HCT116 (cell line): ENCODE data around the gene DPEP3. TPM values are rescaled to one million over a fixed set of nuclear protein-coding genes. Genes with fewer than 3 reads are reported as not detected.

Source experiments
- ATAC-seq: fragments of 200-7000 bp; cut with Tn5 transposase; 2 replicates; pipeline ENCODE4 v1.9.1; 2020; ENCODE audit warnings: mild to moderate bottlenecking, moderate library complexity
- BruUV-seq: library from RNA; stranded (reverse); fragments of 400-500 nt; replicated peaks from 2 replicates; lab custom pipeline; 2021; lab: Mats Ljungman, UMichigan
- CTCF ChIA-PET: fragments of 300-600 bp; sonication (Branson Sonifier 250); formaldehyde crosslinking; loops from one replicate; lab custom pipeline; 2021; ENCODE audit warnings: antibody characterized with exemption; lab: Charles Lee
- POLR2A ChIA-PET: fragments of 300-600, 350-600 bp; sonication (Branson Sonifier 250); formaldehyde crosslinking; loops from one replicate; lab custom pipeline; 2021; ENCODE audit warnings: antibody characterized with exemption; lab: Charles Lee
- RAD21 ChIA-PET, 2 experiments: fragments of 300-600 bp; sonication (Branson Sonifier 250); formaldehyde crosslinking; loops; one replicate each; lab custom pipeline; 2023; ENCODE audit warnings: low total read pairs in 2 of 2; ENCODE audit not compliant: uncharacterized antibody in 2 of 2, unreplicated experiment in 2 of 2, low non-redundant PET in 1 of 2; lab: Charles Lee
- DNase-seq: peaks from one replicate; pipeline ENCODE4 v3.0.0-alpha.2; 2010; ENCODE audit warnings: low read depth, low spot score
- H2AFZ ChIP-seq: fragments of 200-600 bp; shearing (Covaris generic), sonication (generic); 2 replicates; pipeline ENCODE4 v1.6.1; 2017; ENCODE audit warnings: low read depth, mixed run types, mixed read lengths, antibody characterized with exemption, low read length; ENCODE audit not compliant: poor library complexity, severe bottlenecking
- H3K27ac ChIP-seq: 2 replicates; pipeline ENCODE4 v1.5.1; 2012; ENCODE audit warnings: low read depth, low read length
- H3K27me3 ChIP-seq: fragments of 200-600 bp; sonication (generic); 2 replicates; pipeline ENCODE4 v1.6.1; 2016; ENCODE audit warnings: mixed run types, low read length, mixed read lengths; ENCODE audit not compliant: insufficient read depth
- H3K36me3 ChIP-seq, 2 experiments: fragments of 200-500 bp in 1 of 2; fragments of 200-600 bp in 1 of 2; sonication (Bioruptor generic) in 1 of 2; sonication (generic) in 1 of 2; 2 replicates each; pipeline versions ENCODE4 v1.5.1 to v1.6.1; 2014 to 2016; ENCODE audit warnings: low read length in 2 of 2, inconsistent platforms in 1 of 2, mixed read lengths in 1 of 2, mixed run types in 1 of 2; ENCODE audit not compliant: insufficient read depth in 2 of 2, control insufficient read depth in 1 of 2
- H3K4me1 ChIP-seq, 2 experiments: fragments of 200-600 bp in 1 of 2; sonication (generic) in 1 of 2; 2 replicates each; pipeline versions ENCODE4 v1.5.1 to v1.6.1; 2012 to 2017; ENCODE audit warnings: low read length in 2 of 2, inconsistent platforms in 1 of 2, mild to moderate bottlenecking in 1 of 2, mixed read lengths in 1 of 2, mixed run types in 1 of 2, moderate library complexity in 1 of 2; ENCODE audit not compliant: insufficient read depth in 2 of 2, control insufficient read depth in 1 of 2
- H3K4me2 ChIP-seq: fragments of 200-600 bp; sonication (generic); 2 replicates; pipeline ENCODE4 v1.6.1; 2017; ENCODE audit warnings: mixed run types, low read length, mixed read lengths
- H3K4me3 ChIP-seq, 2 experiments: fragments of 200-600 bp in 1 of 2; sonication (generic) in 1 of 2; replicated peaks in 1 of 2; 2 replicates each; pipeline ENCODE4 v1.5.1; 2011 to 2016; ENCODE audit warnings: low read length in 2 of 2, control low read depth in 1 of 2, low read depth in 1 of 2, mild to moderate bottlenecking in 1 of 2, mixed read lengths in 1 of 2, mixed run types in 1 of 2
- H3K79me2 ChIP-seq: fragments of 200-600 bp; sonication (generic); 2 replicates; pipeline ENCODE4 v1.6.1; 2017; ENCODE audit warnings: mild to moderate bottlenecking, mixed run types, low read length, moderate library complexity, mixed read lengths; ENCODE audit not compliant: insufficient read depth
- H3K9ac ChIP-seq: fragments of 200-600 bp; sonication (generic); 2 replicates; pipeline ENCODE4 v1.6.1; 2016; ENCODE audit warnings: low read length, mixed read lengths
- H3K9me2 ChIP-seq: fragments of 200-600 bp; sonication (generic), shearing (Covaris generic); 2 replicates; pipeline ENCODE4 v1.6.1; 2017; ENCODE audit warnings: mixed run types, mild to moderate bottlenecking, moderate library complexity; ENCODE audit not compliant: insufficient read depth
- H3K9me3 ChIP-seq, 2 experiments: fragments of 200-500 bp in 1 of 2; fragments of 200-600 bp in 1 of 2; sonication (Bioruptor generic) in 1 of 2; sonication (generic) in 1 of 2; 2 replicates each; pipeline ENCODE4 v1.6.1; 2014 to 2017; ENCODE audit warnings: low read length in 2 of 2, mixed read lengths in 2 of 2, inconsistent platforms in 1 of 2, low read depth in 1 of 2, mild to moderate bottlenecking in 1 of 2, mixed run types in 1 of 2, moderate library complexity in 1 of 2; ENCODE audit not compliant: control insufficient read depth in 1 of 2, insufficient read depth in 1 of 2
- H4K20me1 ChIP-seq: fragments of 200-600 bp; sonication (generic), shearing (Covaris generic); 2 replicates; pipeline ENCODE4 v1.6.1; 2017; ENCODE audit warnings: mixed run types, mild to moderate bottlenecking, moderate library complexity; ENCODE audit not compliant: insufficient read depth
- CBX3 ChIP-seq: IDR thresholded peaks from 2 replicates; pipeline ENCODE4 v1.6.1; 2012; ENCODE audit warnings: low read depth
- CEBPB ChIP-seq: IDR thresholded peaks from 2 replicates; pipeline ENCODE4 v1.6.1; 2012; ENCODE audit warnings: low read depth
- EGR1 ChIP-seq: IDR thresholded peaks from 2 replicates; pipeline ENCODE4 v1.6.1; 2012; ENCODE audit warnings: low read depth
- ELF1 ChIP-seq: IDR thresholded peaks from 2 replicates; pipeline ENCODE4 v1.6.1; 2012; ENCODE audit warnings: low read depth, borderline replicate concordance
- EZH2 ChIP-seq: fragments of 200-600 bp; sonication (generic); IDR thresholded peaks from 2 replicates; pipeline ENCODE4 v1.6.1; 2017; ENCODE audit warnings: antibody characterized with exemption, mixed run types
- EZH2phosphoT487 ChIP-seq: fragments of 200-600 bp; IDR thresholded peaks from 2 replicates; pipeline ENCODE4 v1.6.1; 2018; ENCODE audit warnings: antibody characterized with exemption, borderline replicate concordance
- FOSL1 ChIP-seq: IDR thresholded peaks from 2 replicates; pipeline ENCODE4 v1.6.1; 2012; ENCODE audit warnings: low read depth
- POLR2A ChIP-seq: IDR thresholded peaks from 2 replicates; pipeline ENCODE4 v1.7.0; 2011; ENCODE audit warnings: borderline replicate concordance; ENCODE audit not compliant: insufficient read depth, insufficient read length; ENCODE audit errors: extremely low read depth
- POLR2AphosphoS5 ChIP-seq: IDR thresholded peaks from 2 replicates; pipeline ENCODE4 v1.6.1; 2011; ENCODE audit warnings: mild to moderate bottlenecking, low read depth, low read length, moderate library complexity
- RAD21 ChIP-seq: IDR thresholded peaks from 2 replicates; pipeline ENCODE4 v1.6.1; 2012; ENCODE audit warnings: low read depth, mild to moderate bottlenecking
- TCF7L2 ChIP-seq: IDR thresholded peaks from 2 replicates; pipeline ENCODE4 v1.7.0; 2011; ENCODE audit warnings: borderline replicate concordance, inconsistent platforms; ENCODE audit not compliant: insufficient read depth, insufficient read length; ENCODE audit errors: extremely low read depth
- ZNF274 ChIP-seq: fragments of 200-500 bp; sonication (Bioruptor generic); IDR thresholded peaks from 2 replicates; pipeline ENCODE4 v1.6.1; 2014; ENCODE audit warnings: mild to moderate bottlenecking, low read depth, low read length, inconsistent platforms
- intact Hi-C: fragments of 100-400 bp; cut with micrococcal nuclease; formaldehyde crosslinking; loops from 2 replicates; pipeline ENCODE4 v1.10.0; 2022
- total RNA-seq: library from RNA; stranded (reverse); gene quantifications from one replicate; pipeline ENCODE4 v1.2.1, GENCODE V29; 2021; ENCODE audit not compliant: unreplicated experiment
- TF ChIP-seq, protein P1 (sequence below): IDR thresholded peaks from 2 replicates; pipeline ENCODE4 v1.6.1; 2011; ENCODE audit warnings: mild to moderate bottlenecking, low read length, moderate library complexity; ENCODE audit not compliant: insufficient replicate concordance; ENCODE audit errors: extremely low read depth

DPEP3 gene
- total RNA-seq, 1 experiment from 2014 or later, result not detected

DNA sequence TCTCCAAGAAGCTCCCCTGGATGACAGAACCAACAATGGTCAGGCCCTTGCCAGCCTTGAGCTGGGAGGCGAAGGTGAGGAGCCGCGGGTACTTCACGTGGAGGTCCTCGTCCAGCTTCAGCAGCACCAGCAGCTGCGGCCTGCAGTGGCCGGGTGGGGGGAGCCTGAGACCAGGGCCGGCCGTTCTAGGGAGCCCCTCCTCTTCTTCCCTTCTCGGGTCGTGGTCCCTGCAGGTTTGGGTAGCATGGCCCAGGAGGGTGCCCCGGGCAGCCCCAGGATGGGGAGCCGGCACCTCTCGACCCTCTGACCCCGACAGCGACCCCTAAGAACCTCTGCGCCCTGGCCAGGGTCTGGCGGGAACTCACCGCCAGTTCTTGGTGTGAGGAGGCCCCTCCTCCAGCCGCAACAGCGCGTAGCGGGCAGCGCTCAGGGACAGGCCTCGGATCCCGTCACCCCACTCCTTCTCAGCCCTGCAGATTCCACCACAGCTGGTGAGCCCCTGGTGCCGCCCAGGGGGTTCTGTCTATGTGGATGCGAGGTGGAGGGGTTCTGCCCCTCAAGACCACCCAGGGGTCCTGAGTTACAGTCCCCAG lies 33.2 kb downstream of the DPEP3 start:
- Histone ChIP-seq H2AFZ (no peak overlapping the region), H3K4me2 (no peak overlapping the region), H3K9me3 (no peaks in the 10 kb centered on the region), H3K36me3 (peaks cover 4 to 17% of the 10 kb centered on the region in 2 experiments; a peak in 2 of 4 replicates), H3K9me2 (no peaks in the 10 kb centered on the region), H3K9ac (no peak overlapping the region), H3K79me2 (no peaks in the 10 kb centered on the region), H4K20me1 (no peaks in the 10 kb centered on the region), H3K4me3 (no peak overlapping the region), H3K4me1 (peaks cover 0 to 2% of the 10 kb centered on the region in 2 experiments; a peak in 1 of 4 replicates)
- ATAC-seq, result no peak
- CTCF ChIA-PET, result interaction anchor here (0.5 kb wide), 1 partner anchor 134 kb away, joined by 3 read pairs; no protein-coding TSS in a partner anchor
- no TSS peak for BruUV-seq
- RAD21 ChIA-PET, result no interaction called here
- POLR2A ChIA-PET, result no interaction called here
- no peak for TF ChIP-seq FOSL1
- TF ChIP-seq, all 23 proteins: peak for 0
- no peak overlapping the region for H3K27ac ChIP-seq
- no peak for DNase-seq
- intact Hi-C loops, result no loop called here
- H3K27me3 ChIP-seq, result no peaks in the 10 kb centered on the region

DNA sequence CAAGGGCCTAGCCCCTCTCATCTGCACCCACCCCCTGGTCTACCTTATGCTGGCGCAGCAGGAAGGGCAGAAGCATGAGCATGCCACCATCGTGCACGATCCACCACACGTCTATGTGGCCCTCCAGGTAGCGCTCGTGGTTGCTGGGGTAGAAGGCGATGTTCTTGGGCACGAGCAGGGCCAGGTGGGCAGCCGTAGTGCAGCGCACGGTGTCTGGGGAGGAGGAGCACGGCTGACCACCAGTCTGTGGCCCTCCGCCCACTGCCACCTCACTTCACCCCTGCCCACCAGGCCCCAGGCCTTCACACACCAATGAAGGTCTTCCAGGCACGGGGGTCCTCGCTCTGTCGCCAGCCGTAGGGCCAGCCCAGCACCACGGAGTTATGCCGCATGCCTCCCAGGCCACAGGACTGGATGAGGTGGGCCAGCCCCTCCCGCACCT lies 34.1 kb downstream of the DPEP3 start:
- Histone ChIP-seq H3K4me3 (no peak overlapping the region), H3K9me3 (no peaks in the 10 kb centered on the region), H4K20me1 (no peaks in the 10 kb centered on the region), H3K27me3 (no peaks in the 10 kb centered on the region), H3K27ac (no peak overlapping the region; the same call in 1 of the 2 replicates), H3K9me2 (no peaks in the 10 kb centered on the region), H3K4me2 (no peak overlapping the region), H3K79me2 (no peaks in the 10 kb centered on the region)
- no TSS peak for BruUV-seq
- RAD21 ChIA-PET, result no interaction called here
- CTCF ChIA-PET, result no interaction called here
- intact Hi-C loops, result no loop called here
- POLR2A ChIA-PET, result no interaction called here
- no peak for ATAC-seq
- TF ChIP-seq EZH2, result no peak
- TF ChIP-seq TCF7L2, result no peak
- no peak for TF ChIP-seq POLR2A
- no peak for TF ChIP-seq EGR1
- TF ChIP-seq, protein P1, sequence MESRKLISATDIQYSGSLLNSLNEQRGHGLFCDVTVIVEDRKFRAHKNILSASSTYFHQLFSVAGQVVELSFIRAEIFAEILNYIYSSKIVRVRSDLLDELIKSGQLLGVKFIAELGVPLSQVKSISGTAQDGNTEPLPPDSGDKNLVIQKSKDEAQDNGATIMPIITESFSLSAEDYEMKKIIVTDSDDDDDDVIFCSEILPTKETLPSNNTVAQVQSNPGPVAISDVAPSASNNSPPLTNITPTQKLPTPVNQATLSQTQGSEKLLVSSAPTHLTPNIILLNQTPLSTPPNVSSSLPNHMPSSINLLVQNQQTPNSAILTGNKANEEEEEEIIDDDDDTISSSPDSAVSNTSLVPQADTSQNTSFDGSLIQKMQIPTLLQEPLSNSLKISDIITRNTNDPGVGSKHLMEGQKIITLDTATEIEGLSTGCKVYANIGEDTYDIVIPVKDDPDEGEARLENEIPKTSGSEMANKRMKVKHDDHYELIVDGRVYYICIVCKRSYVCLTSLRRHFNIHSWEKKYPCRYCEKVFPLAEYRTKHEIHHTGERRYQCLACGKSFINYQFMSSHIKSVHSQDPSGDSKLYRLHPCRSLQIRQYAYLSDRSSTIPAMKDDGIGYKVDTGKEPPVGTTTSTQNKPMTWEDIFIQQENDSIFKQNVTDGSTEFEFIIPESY, result no peak
- TF ChIP-seq ELF1, result no peak
- TF ChIP-seq CEBPB, result no peak
- no peak for TF ChIP-seq FOSL1
- no peak for TF ChIP-seq CBX3
- no peak for TF ChIP-seq RAD21
- no peak; the same call in 1 of the 2 replicates for TF ChIP-seq POLR2AphosphoS5
- no peak for TF ChIP-seq ZNF274
- TF ChIP-seq EZH2phosphoT487, result no peak
- TF ChIP-seq, all 23 proteins: peak for 0
- DNase-seq, result no peak
- no peak overlapping the region for H2AFZ ChIP-seq
- H3K36me3 ChIP-seq, result peaks cover 4 to 16% of the 10 kb centered on the region in 2 experiments; a peak in 2 of 4 replicates
- peaks cover 0 to 11% of the 10 kb centered on the region in 2 experiments; a peak in 2 of 4 replicates for H3K4me1 ChIP-seq
- no peak overlapping the region for H3K9ac ChIP-seq
